Measurements from ENCODE around the gene GALNS.
"Not testable (repeated sequence)": the region's sequence is repeated elsewhere in the genome, so short reads cannot be mapped to it uniquely, and the experiment has no call there.

Gene GALNS

DNA sequence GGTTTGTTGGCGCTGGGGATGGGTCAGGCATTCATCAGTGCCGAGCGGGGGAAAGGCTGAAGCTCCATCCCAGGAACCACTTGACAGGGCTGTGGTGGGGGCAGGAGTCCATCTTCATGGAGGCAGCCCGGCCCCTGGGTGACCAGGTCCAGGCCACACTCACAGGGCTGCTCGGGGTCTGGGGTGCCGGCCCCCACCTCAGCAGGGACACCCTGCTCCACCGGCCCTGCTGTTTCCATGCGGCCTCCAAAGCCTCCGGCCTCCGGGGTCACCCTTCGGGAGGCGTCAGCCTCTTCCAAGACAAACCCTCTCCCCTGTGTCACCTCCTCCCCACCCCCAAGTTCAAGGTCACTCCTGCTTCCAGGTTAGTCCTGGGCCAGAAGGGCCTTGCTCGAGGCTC lies 22.1 kb downstream of the GALNS start:
- no peak for DNase-seq

DNA sequence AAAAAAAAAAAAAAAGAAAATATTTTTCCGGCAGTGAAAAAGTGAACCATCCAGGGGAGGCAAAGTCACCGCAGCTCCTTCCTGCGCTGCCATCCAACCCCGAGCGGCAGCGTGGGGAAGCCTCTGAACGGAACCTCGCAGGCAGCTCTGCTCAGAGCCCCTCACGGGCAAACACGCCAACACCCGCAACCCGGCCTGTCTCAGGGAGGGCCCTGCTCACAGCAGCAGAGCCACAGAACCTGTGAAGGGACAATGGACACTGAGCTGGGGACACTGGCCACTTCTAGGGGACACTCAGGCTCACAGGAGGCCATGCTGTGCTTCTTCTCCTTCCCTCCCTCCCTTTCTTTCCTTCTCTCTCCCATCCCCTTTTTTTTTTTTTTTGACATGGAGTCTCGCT lies 23.7 kb downstream of the GALNS start:
- DNase-seq: no peak

DNA sequence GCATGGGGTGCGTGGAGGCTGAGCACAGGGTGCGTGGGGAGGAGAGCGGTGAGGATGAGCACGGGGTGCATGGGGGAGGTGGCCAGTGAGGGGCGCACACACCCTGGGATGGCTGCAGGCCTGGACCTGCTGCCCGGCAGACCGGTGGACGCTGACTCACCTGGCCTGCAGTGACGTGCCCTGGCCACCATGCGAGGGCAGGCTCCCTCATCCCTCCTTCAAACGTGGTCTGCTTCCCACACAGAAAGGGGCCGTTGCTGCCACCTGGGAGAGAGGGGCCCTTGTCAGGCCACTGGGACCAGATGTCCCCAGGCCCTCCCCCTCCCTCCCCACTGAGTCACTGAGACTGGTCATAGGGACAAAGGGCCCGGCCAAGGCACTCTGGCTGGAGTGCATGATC lies 24.9 kb downstream of the GALNS start:
- DNase-seq: no peak

DNA sequence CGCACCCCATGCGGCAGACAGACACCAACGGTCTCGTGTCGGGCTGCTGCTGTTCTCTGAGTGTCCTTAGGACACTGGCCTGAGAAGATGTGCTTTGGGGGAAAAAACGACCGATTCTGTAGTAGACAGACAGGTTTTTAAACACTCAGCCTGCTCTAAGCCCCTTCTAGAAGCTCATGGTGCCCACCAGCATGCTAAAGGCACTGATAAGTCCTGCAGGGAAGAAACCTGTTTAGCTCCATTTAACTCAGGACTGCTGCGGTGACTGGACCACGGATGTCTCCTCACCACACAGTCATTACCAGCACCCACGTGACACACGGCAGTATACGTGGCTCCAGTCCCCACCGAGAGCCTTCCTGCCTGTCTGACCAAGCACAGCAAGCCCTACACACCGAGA lies 26.0 kb downstream of the GALNS start:
- no peak for DNase-seq

DNA sequence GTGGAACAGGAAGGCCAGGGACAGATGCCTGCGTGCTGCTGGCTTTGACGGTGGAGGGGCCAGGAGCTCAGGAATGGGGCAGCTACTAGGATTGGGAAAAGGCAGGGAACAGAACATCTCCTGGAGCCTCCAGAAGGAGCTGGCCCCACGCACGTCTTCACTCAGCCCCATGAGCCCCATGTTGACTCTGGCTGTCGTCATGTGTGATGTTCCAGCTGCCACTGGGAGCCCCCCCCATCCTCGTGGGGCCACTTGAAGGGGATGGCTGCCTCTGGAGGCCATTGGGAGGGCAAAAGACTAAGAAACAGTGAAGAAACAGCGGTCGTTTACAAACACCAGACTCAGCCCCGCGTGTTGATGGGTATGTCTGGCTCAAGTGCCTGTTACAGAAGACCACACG lies 26.5 kb downstream of the GALNS start:
- DNase-seq: no peak

DNA sequence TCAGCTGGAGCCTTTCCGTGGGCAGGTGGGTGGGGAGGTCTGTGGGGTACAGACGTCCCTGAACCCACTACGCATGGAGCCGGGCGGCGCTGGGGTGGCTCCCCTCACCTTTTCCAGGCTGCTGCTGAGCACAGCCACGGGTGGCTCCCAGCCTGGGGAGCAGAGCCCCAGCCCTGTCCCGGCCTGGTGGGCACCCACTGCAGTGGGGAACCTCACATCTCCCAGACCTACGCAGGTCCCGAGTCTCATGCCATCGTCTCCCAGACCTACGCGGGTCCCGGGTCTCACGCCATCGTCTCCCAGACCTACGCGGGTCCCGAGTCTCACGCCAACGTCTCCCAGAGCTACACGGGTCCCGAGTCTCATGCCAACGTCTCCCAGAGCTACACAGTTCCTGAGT lies 28.0 kb downstream of the GALNS start:
- no peak for DNase-seq

DNA sequence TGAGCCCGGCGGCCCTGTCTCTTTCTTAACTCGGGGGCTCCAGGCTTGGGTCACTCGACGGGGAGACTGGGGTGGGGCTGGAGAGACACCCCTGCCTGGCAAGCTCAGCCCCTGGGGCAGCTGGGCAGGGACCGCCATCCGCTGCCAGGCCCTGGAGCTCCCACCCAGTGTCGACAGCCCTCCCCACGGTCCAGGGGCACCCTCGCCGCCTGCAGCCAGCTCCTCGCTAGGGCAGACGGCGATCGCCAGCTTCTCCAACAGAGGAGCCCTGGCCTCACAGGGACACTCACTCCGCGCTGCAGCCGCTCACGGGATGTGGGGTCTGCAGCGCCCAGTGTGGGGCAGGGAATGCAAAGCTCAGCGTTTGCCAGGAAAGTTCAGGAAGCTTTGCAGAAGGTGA lies 29.0 kb downstream of the GALNS start:
- DNase-seq: no peak

DNA sequence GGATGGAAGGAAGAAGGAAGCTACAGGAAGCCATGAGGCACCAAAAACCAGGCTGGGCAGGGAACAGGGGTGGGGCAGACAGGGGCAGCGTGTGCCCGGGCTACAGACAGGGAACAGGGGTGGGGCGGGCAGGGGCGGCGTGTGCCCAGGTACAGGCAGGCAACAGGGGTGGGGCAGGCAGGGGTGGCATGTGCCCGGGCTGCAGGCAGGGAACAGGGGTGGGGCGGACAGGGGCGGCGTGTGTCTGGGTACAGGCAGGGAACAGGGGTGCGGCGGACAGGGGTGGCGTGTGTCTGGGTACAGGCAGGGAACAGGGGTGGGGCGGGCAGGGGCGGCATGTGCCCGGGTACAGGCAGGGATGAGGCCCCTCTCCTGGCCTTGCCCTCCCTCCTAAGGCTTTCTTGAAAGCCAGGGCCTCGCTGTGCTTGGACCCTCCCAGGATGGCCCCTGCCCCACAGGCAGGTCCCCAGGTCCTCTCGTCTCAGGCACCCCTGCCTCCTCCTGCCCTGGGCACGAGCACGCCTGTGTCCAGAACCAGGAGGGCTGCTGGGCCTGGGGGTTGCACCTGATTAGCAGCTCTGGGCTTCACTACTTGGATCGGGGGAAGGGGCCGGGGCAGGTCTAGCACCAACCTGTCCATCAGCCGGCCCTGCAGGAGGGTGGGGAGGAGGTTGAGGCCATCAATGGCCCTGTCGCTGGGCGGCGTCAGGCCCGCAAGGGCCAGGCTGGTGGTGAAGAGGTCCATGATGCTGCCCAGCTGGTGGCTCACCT lies 30.5 kb downstream of the GALNS start:
- no peak for DNase-seq

DNA sequence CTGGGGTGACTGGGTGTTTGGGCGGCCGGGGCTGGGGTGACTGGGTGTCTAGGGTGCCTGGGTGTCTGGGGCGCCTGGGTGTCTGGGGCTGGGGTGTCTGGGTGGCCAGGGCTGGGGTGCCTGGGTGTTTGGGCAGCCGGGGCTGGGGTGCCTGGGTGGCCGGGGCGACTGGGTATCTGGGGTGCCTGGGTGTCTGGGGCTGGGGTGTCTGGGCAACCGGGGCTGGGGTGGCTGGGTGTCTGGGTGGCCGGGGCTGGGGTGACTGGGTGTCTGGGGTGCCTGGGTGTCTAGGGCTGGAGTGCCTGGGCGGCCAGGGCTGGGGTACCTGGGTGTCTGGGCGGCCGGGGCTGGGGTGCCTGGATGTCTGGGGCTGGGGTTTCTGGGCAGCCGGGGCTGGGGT lies 31.6 kb downstream of the GALNS start:
- DNase-seq: no peak

DNA sequence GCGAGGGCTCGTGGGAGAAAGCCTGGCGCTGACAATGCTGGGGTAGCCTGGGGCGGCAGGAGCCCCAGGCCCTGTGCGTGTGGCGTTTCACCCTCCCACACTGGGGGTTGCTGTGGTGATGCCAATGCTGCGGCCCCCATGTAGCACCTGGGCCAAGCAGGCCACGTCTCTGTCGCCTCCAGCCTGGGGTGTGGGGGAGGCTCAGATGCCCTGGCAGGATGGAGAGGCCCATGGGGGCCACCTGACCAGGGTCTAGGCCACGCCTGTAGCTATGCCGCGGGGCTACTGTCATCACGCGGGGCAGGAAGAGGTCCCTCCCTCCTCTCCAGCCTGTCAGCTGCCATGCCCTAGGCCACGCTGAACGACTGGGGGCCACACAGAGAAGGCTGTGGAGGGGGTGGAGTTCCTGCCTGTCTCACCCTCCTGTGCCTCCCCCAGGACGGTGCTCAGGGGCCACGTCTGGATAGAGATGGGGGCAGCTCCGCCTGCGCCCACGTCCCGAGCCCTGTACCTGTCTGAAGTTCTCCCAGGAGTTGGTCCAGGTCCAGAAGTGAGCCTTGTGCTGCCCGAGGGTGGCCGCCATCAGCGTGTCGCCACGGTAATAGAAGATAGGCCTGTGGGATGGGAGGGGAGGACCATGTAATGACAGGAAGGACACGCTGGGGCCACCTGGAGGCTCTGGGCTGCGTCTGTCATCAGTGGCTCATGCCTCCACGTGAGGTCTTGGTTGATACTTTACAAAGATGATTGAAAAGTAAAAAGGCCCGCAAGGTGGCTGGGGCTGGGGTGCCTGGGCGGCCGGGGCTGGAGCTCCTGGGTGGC lies 32.3 kb downstream of the GALNS start:
- no peak for DNase-seq

DNA sequence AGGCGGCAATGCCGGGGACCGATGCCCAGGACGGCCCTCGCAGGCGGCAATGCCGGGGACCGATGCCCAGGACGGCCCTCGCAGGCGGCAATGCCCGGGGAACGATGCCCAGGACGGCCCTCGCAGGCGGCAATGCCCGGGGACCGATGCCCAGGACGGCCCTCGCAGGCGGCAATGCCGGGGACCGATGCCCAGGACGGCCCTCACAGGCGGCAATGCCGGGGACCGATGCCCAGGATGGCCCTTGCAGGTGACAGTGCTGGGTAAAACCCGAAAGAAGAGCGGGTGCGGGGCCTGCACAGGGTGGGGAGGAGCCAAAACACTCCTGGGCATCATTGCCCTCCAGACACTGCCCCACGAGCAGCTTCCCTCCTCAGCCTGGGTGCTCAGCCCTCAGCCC lies 33.1 kb downstream of the GALNS start:
- not testable (repeated sequence) for DNase-seq

DNA sequence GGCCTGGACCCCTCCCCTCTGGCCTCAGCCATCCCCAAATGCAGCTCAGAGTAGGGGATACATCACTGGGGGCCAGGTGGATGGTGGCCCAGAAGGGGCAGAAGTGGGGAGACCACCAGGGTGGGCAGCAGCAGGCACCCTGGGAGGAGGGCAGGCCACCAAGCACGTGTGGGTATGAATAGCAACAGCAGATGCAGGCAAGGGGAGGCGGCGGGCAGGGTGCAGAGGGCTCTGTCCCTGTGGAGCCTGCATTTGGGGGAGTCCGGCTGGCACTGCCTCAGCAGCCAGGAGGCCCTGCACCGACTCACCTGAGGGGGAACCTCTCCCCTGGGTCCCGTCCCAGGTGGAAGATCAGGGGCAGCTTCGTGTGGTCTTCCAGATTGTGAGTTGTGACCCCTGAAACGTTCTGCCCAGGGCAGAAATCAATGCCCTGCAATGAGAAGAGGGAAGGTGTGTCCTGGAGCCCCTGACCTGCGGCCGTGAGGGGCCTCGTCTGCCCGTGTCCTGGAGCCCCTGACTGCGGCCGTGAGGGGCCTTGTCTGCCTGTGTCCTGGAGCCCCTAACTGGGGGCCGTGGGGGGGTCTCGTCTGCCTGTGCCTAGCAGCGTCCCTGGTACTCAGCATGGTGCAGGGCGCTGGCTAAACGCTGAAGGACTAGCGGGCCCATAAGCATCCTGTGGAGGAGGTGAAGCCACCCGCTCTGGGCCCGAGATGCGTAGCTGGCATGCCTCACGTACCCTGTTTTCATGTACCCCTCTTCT lies 34.3 kb downstream of the GALNS start:
- DNase-seq: no peak

DNA sequence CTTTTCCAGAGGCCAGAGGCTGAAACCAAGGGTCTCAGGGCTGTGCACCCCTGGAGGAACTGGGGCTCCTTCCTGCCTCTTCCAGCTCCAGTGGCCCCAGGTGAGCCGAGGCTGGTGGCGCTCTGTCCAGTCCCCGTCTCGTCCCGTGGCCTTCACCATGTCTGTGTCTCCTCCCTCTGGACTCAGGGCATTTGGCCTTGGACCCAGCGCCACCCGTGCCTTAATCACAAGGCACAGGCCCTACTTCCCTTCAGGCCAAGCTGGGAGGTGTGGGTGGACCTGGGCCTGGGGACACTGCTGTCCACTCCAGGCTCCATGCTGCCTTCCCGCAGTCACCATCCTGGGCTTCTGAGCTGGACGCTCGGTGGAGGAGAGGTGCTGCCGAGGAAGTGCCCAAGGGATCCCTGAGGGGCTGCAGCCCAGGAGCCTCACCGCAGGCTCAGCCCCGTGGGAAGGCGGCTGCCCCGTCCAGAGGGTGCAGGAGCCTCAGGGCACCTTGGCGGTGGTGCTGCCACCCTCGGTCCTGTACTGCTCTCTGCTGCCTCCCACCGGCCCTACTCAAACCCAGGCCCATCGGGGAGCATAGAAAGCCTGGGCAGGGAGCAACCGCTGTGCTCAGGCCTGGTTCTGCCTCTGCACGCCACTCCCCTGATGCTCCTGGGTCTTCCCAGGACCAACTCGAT lies 35.4 kb downstream of the GALNS start:
- no peak for DNase-seq

DNA sequence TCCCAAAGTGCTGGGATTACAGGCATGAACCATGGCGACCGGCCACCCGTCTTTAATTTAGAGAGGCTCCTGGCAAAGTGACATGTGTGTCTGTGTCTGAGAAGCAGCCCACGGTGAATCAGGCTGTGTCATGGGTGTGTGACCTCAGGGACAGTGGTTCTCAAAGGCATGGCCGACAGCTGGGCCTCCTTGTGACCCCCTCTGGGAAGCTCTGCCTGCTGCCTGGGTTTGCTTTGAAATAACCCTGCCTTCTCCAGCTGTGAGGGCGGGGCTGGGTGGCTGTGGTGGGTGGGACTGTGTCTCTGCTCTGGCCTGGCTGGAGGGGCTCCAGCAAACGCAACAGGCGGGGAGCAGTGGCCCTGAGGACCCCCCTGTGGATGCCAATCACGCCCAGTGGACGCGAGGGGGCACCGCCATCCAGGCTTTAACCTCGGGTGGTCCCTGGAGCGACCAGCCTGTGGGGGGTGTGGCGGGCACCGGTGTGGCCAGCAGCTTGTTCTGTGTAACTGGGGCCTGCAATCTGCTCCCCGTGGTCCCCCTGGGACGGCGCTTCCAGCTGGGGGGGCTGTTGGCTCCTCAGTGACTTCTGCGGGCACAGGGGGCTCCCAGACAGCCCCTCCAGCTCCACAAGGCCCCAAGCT lies 36.2 kb downstream of the GALNS start:
- no peak for DNase-seq

DNA sequence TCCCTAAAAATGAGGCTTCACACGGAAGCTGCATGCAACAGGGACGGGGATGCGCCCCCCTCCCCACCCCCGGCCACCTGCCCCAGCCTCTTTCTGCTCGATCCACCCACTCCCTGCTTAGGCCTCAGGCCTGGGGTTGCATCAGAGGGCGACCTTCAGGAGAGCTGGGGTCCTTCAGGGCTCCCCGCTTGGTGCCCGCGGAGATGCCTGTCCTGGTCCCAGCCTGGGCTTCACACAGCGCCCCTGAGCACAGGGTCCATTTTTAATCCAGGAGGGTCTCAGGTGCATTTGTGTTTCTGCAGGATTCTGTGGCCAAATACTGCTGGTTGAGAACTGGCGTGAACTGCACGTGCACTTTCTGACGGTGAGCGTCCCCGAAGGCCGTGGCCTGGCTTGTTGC lies 37.6 kb downstream of the GALNS start:
- no peak for DNase-seq

DNA sequence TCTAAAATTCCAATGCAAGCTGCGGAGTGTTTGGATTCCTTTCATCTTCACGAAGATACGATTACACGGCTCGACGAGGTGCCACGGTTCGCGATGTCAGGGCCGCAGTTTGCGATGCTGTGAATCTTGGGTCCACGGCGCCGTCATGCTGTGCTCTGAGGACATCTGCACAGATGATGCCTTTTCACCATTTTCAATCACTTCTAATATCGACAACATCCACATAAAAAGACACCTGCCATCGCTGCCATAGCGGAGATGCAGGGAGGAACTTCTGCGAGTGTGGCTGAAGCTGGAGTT lies 38.2 kb downstream of the GALNS start:
- no peak for DNase-seq

DNA sequence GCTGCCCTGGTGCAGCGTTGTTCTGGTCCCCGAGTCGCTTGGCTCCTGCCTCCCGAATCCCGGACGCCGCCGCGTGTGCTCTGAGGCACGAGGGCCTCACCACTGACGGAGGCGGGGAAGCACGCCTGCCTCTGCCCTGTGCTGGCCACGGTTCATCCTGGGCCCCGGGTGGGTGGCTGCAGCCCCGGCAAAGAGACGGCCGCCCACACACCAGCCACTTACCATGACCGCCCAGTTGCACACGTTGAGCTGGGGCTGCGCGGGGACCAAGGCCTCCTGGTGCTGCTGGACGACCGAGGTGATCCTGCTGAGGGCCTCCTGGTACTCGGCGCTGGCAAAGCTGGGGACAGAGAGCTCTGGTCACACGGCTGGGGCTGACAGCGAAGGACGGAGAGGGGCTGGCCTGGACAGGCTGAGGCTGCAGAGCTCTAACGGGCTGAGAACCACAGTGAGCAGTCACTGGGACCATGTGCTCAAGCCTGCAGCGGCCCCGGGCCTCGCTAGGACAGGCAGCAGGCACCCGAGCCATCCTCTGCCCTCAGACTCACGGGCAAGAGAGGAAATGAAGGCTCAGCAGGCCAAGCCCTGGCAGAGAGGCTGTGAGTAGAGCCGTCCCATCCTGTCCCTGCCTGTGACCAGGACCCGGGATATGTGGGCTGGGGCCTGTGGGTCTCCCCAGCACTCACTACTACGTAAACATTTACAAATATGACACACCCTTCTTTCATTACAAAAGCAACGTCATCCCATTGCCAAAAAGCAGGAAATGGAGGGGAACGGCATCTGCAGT lies 38.8 kb downstream of the GALNS start:
- DNase-seq: no peak

DNA sequence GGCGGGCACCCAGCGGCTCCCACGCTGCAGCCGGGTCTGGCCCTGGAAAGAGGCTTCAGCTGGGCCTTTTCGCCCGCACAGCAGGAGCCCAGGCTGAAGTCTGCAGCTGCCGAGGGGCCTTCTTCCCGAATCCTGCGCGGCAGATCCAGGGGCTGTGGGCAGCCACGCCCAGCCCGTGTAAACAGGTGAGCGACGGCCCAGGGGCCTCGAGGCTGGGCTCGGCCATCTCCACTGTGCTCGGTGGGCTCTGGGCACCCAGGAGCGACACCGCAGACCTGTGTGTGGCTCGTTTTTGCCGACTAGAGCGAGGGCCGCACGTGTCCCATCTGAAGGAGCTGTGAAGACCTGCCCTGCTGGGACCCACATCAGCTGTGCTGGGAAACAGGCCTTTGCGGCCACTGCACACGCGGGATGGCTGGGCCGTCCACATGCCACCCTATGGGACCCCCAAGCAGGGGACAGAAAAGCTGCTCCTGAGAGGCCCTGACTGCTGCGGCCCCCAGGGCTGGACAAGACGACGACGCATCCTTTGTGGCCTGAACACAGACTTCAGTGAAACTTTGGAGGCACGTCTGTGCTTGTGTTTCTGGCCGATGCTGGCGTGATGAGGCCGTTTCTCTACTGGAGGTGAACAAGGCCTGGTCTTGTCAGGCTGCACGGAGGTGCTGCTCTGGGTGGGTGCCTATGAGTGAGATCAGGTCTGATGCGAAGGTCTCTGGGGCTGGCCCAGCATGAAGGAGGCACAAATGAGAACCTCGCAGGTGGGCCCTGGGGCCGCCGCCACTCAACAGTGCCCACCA lies 39.8 kb downstream of the GALNS start:
- no peak for DNase-seq

DNA sequence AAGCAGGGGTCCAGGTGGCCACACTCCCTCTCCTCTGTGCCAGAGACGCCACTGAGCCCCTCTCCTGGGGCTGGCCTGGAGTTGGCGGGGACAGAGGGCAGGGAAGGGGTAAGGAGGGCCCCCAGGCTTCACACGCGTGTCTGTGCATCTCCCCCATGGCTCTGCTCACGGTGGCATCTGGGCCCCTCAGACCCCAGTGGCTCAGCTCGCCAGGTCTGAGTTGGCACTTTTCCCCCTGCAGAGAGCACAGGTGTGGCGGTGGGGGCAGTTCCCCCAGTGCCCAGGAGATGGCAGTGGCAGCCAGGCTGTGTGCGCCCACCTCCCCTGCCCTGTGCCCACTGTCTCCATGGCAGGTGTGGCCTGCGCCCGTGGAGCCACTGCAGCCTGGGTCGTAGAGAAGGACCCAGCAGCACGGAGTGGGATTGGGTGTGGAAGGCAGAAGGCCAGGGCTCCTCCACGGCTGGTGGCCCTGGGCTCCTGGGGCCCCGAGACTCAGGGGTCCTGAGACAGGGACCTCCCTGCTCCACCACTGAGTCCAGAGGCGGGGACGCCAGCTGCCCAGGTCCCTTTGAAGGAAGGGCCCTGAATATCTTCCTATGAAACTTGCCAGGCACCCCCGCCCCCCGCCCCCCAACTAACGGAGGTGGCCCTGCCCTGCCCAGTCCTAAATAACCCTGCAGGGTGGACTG lies 40.7 kb downstream of the GALNS start:
- no peak for DNase-seq

DNA sequence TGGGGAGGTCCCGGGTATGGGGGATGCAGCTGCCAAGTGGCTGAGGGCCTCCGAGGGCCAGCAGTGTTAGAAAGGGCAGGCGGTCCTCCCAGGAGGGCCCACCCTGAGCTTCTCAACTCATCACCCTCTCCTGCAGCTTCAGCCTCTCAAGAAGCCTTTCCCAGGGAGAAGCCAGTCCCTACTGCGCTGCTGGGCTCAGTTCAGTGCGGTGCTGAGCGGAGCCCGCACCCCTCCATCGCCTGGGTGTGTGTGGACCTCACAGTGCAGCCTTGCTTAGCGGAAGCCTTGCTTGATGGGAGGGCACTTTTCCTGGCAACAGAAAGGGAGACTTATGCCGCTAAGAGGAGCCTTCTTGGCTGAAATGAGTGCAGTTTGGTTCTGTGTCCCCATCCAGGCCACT lies 41.5 kb downstream of the GALNS start:
- no peak for DNase-seq

DNA sequence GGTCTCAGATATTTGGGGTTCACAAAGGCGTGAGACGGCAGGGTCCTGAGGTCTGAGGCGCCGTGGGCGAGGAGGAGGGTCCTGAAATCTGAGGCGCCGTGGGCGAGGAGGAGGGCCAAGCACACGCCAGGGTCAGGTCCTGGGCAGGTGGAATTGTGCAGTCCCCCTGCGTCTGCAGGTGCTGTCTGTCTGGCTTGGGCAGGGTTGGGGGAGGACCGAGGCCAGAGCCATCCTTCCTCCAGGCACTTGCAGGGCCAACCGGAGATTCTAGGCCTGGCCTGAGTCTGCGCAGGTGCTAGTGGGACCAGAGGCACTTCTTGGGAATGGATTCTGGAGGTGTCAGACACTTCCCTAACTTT lies 42.6 kb downstream of the GALNS start:
- no peak for DNase-seq
